ENCODE results near the gene BMP2K.
A peak's percentile ranks its signal among the peaks of the same experiment; 100 is the strongest.
"Not testable (repeated sequence)": the region's sequence is repeated elsewhere in the genome, so short reads cannot be mapped to it uniquely, and the experiment has no call there.

BMP2K gene

GRCh38 chr4:78864405-78865024 lies 88.4 kb downstream of the BMP2K start:
- DNase-seq = peak; percentile 85

GRCh38 chr4:78865451-78865850 lies 89.3 kb downstream of the BMP2K start:
- no peak for DNase-seq

DNA sequence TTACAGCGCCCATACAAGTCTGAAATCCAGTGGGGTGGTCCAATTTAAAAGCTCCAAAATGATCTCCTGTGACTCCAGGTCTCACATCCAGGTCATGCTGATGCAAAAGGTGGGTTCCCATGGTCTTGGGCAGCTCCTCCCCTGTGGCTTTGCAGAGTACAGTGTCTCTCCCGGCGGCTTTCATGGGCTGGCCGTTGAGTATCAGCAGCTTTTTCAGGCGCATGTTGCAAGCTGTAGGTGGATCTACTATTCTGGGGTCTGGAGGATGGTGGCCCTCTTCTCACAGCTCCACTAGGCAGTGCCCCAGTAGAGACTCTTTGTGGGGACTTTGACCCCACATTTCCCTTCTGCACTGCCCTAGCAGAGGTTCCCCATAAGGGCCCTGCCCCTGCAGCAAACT lies 92.6 kb downstream of the BMP2K start:
- DNase-seq = not testable (repeated sequence)

- no peak for DNase-seq
Measured at GRCh38 chr4:78870056-78870455, 93.9 kb downstream of the BMP2K start.

- no peak for DNase-seq
Measured at GRCh38 chr4:78876568-78877320, 100.6 kb downstream of the BMP2K start.

DNA sequence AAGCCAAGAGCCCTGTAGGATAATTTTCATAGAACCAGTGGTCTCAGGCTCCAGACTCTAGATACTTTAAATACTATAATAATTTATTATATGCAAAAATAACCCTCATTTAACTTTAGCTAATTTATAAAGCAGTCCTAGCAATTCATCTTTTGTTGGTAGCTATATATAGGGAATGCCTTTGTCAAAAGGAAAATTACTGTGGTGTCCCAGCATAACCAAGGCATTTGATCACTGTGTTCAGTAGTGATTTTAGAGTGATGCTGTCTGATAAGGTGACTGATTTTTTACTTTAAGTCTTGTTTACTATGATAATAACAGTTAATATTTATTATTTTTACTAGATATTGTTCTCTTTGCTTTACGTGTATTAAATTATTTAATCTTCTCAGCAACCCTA lies 101.9 kb downstream of the BMP2K start:
- no peak for DNase-seq

DNA sequence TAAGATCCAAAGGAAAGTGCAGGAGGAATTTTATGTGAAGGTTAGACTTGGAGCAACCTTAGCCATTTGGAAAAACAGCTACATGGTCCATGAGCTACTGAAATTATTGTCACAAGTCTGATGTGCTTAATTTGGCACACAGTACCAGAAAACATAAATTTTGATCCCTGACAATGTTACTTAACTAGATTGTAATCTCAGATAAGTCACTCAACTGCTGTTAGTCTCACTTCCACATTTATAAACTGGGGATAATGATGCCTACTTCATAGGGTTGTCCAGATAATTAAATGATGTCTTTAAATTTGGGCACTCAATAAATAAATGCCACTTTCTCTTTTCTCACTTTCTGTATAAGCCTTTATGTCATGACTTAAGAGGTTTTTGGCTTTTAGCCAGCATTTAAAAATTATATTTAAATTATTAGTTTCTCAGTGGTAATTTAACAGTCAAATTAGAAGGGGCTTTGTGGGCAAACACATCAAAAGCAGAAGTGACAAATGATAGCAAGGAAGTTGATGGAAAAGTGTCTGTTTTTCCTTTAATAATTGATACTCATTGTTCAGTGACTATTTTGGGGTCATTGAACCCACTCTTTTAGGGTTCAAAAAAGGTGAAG lies 104.8 kb downstream of the BMP2K start:
- no peak for DNase-seq

DNA sequence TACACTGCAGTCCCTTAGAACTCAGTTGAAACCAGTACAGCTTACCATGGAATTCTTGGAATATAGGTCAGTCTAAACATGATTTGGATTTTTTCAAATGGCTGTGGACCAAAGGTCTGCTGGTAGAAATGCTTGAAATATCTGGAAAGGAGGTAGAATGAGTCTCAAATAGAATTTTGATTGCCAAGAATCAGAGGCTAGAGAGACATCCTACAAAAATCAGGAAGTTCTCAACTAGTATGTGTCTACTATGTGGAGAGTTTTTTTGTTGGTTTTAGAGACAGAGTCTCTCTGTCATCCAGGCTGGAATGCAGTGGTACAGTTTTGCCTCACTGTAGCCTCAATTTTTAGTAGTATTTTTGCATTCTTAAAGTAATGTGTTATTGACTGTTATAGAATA lies 109.4 kb downstream of the BMP2K start:
- no peak for DNase-seq

- no peak for DNase-seq
Measured at GRCh38 chr4:78889955-78890354, 113.8 kb downstream of the BMP2K start.

- DNase-seq = no peak
Measured at GRCh38 chr4:78899302-78899701, 123.2 kb downstream of the BMP2K start.

DNA sequence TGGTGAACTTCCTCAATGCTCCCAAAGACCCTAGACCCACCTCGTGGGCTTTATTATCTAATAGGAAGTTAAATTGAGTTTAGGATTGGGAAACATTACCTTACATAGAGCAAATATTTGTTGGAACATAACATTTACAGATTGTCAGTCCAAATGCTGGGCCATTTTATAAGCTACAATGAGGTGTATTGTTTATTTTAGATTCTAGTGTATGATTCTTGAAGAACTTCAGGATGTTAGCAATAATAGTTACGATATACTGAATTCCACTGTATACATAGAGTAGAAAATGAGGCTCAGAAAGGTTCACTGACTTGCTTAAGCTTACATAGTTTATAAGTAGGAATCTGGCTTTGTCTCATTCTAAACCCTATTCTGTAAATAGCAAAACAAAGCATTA lies 125.7 kb downstream of the BMP2K start:
- DNase-seq = no peak

- DNase-seq = peak; percentile 97
Measured at GRCh38 chr4:78902298-78902697, 126.1 kb downstream of the BMP2K start.

DNA sequence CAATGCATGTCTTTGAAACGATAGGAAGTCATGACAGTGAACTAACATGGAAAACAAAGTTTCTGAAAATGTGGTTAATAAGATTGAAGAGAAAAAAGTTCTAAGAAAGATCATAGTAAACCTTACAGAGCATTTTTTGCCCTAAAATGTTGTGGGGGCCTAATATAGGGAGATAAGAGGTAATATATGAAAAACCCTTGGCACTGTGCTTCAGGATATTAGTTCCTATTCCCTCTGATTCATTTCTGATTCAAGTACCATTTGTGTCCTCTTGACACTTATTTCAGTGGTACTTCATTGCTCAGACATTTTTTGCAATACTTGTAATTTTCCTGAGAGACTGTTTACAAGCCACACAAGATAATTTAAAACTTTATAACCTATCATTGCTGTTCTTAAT lies 128.0 kb downstream of the BMP2K start:
- no peak for DNase-seq

DNA sequence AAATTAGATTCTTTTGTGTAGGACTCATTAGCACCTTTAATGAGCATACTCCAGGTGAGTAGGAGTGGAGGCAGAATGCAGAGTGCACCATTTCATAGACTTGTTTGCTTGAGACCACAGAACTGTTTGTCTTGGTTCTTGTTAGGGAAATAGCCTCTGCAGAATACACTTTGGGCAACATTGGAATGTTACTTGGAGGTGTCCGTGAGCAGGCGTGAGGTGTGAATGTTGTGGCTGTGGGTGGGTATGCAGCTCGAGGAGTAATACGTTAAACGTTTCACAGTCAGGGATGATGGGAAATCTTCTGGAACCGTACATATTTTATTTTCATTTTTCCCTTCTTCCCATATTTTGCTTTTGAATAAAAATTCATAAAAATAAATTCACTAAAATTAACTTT lies 131.5 kb downstream of the BMP2K start:
- no peak for DNase-seq

GRCh38 chr4:78908974-78909373 lies 132.8 kb downstream of the BMP2K start:
- not testable (repeated sequence) for DNase-seq

DNA sequence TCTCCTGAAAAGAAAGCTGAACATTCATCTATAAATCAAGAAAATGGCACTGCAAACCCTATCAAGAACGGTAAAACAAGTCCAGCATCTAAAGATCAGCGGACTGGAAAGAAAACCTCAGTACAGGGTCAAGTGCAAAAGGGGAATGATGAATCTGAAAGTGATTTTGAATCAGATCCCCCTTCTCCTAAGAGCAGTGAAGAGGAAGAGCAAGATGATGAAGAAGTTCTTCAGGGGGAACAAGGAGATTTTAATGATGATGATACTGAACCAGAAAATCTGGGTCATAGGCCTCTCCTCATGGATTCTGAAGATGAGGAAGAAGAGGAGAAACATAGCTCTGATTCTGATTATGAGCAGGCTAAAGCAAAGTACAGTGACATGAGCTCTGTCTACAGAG lies 134.5 kb downstream of the BMP2K start:
- no peak for DNase-seq

- no peak for DNase-seq
Measured at GRCh38 chr4:78922207-78922606, 146.1 kb downstream of the BMP2K start.

GRCh38 chr4:78923464-78924312 lies 147.5 kb downstream of the BMP2K start:
- DNase-seq = no peak

GRCh38 chr4:78926826-78927225 lies 150.7 kb downstream of the BMP2K start:
- DNase-seq = no peak

DNA sequence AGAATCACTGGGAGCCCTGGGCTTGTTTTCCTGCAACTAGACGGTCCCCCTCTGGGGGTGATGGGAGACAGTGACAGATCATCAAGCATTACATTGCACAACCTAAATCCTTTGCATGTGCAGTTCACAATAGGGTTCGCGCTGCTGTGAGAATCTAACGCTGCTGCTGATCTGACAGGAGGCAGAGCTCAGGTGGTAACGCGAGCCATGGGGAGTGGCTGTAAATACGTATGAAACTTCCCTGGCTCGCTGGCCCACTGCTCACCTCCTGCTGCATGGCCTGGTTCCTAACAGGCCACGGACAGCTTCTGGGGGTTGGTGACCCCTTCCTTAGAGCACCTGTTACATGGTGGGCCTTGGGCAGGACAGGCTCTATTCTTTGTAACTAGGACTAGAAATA lies 152.7 kb downstream of the BMP2K start:
- peak; percentile 13 for DNase-seq

GRCh38 chr4:78930016-78930629 lies 154.0 kb downstream of the BMP2K start:
- DNase-seq = no peak

GRCh38 chr4:78936989-78937388 lies 160.8 kb downstream of the BMP2K start:
- no peak for DNase-seq

GRCh38 chr4:78937837-78938236 lies 161.7 kb downstream of the BMP2K start:
- peak; percentile 6 for DNase-seq

Measured in NCI-H82 (cell line).